ACC112 (cell line): Measurements from ENCODE around the gene KDM2B.
"Not testable (repeated sequence)": the region's sequence is repeated elsewhere in the genome, so short reads cannot be mapped to it uniquely, and the experiment has no call there.

Source experiments
- H2AFZ ChIP-seq: fragments of 200-600 bp; sonication (generic); one replicate; pipeline ENCODE4 v1.6.0; 2017; ENCODE audit warnings: antibody characterized with exemption, low read length; ENCODE audit not compliant: unreplicated experiment
- H3K27ac ChIP-seq: fragments of 200-600 bp; sonication (generic); 2 replicates; pipeline ENCODE4 v1.5.1; 2014; ENCODE audit warnings: low read depth, mild to moderate bottlenecking, antibody characterized with exemption, low read length, moderate library complexity
- H3K27me3 ChIP-seq: fragments of 200-600 bp; sonication (generic); 2 replicates; pipeline ENCODE4 v1.6.1; 2014; ENCODE audit warnings: mild to moderate bottlenecking, antibody characterized with exemption, low read length, moderate library complexity, mixed read lengths; ENCODE audit not compliant: insufficient read depth
- H3K36me3 ChIP-seq: fragments of 200-600 bp; sonication (generic); 2 replicates; pipeline ENCODE4 v1.6.1; 2016; ENCODE audit warnings: mild to moderate bottlenecking, antibody characterized with exemption, low read length, moderate library complexity, mixed read lengths; ENCODE audit not compliant: insufficient read depth
- H3K4me1 ChIP-seq: fragments of 200-600 bp; sonication (generic); one replicate; pipeline ENCODE4 v1.6.1; 2016; ENCODE audit warnings: low read length, mixed read lengths; ENCODE audit not compliant: insufficient read depth, unreplicated experiment, control insufficient read depth
- H3K4me3 ChIP-seq: fragments of 200-600 bp; sonication (generic); 2 replicates; pipeline ENCODE4 v1.5.1; 2014; ENCODE audit warnings: mild to moderate bottlenecking, low read depth, low read length
- H3K79me2 ChIP-seq: fragments of 200-600 bp; sonication (generic); one replicate; pipeline ENCODE4 v1.6.0; 2016; ENCODE audit warnings: low read length; ENCODE audit not compliant: control insufficient read depth, unreplicated experiment, insufficient read depth

Gene KDM2B

GRCh38 chr12:121499929-121500793, 80.7 kb downstream of the KDM2B start:
- Histone ChIP-seq H3K27ac (no peak overlapping the region), H3K4me1 (no peaks in the 10 kb centered on the region), H3K79me2 (no peaks in the 10 kb centered on the region), H3K4me3 (no peak overlapping the region), H3K27me3 (no peaks in the 10 kb centered on the region), H3K36me3 (no peaks in the 10 kb centered on the region), H2AFZ (no peak overlapping the region)

- Histone ChIP-seq H3K27ac (no peak overlapping the region), H3K4me3 (no peak overlapping the region), H2AFZ (no peak overlapping the region), H3K27me3 (no peaks in the 10 kb centered on the region), H3K4me1 (no peaks in the 10 kb centered on the region), H3K36me3 (no peaks in the 10 kb centered on the region), H3K79me2 (no peaks in the 10 kb centered on the region)
Measured at GRCh38 chr12:121495746-121496145, 85.1 kb downstream of the KDM2B start.

- H3K4me3 ChIP-seq, result no peak overlapping the region
- no peak overlapping the region for H3K27ac ChIP-seq
- H3K79me2 ChIP-seq, result no peaks in the 10 kb centered on the region
- no peaks in the 10 kb centered on the region for H3K27me3 ChIP-seq
- no peak overlapping the region for H2AFZ ChIP-seq
- no peaks in the 10 kb centered on the region for H3K4me1 ChIP-seq
- no peaks in the 10 kb centered on the region for H3K36me3 ChIP-seq
Measured at GRCh38 chr12:121494093-121494787, 86.6 kb downstream of the KDM2B start.

- Histone ChIP-seq H2AFZ (no peak overlapping the region), H3K36me3 (no peaks in the 10 kb centered on the region), H3K4me3 (no peak overlapping the region), H3K4me1 (no peaks in the 10 kb centered on the region), H3K27me3 (no peaks in the 10 kb centered on the region), H3K79me2 (no peaks in the 10 kb centered on the region), H3K27ac (no peak overlapping the region)
Measured at GRCh38 chr12:121490401-121491281, 90.2 kb downstream of the KDM2B start.

DNA sequence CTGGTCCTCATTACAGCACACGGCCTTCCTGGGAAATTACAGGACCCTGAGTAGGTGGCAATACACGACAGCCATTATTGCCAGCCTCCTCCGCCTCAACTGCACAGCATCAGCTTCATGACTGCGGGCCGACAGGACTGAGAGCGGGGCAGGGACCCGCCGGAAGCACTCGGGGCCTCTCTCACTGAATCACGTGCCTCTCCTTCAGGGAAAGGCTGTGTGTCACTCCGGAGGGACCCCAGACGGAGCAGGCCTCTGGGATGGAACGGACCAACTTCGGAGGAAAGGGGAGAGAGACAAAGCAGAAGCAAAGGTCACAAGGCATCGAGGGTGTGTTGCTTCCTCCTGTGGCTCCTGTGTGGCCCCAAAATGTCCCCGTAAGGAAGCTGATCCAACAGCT, 90.9 kb downstream of the KDM2B start:
- no peaks in the 10 kb centered on the region for H3K27me3 ChIP-seq
- H3K79me2 ChIP-seq, result no peaks in the 10 kb centered on the region
- no peaks in the 10 kb centered on the region for H3K4me1 ChIP-seq
- no peak overlapping the region for H2AFZ ChIP-seq
- H3K4me3 ChIP-seq, result no peak overlapping the region
- no peaks in the 10 kb centered on the region for H3K36me3 ChIP-seq
- H3K27ac ChIP-seq, result no peak overlapping the region

DNA sequence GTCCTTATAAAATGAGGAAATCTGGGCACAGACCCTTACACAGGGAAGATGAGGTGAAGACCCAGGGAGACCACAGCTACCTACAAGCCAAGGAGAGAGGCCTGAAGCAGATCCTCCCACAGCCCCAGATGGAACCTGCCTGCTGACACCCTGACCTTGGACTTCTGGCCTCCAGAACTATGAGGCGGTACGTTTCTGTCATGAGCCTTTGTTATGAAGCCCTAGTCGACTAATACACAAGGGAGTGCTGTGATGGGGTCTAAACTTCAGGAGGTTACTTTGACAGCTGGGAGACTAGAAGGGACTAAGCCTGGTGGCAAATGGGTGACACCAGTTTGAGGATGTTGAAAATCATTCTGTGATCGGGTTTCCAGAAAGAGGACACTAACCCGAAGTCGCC, 95.9 kb downstream of the KDM2B start:
- Histone ChIP-seq H3K36me3 (no peaks in the 10 kb centered on the region), H2AFZ (no peak overlapping the region), H3K4me3 (no peak overlapping the region), H3K79me2 (no peaks in the 10 kb centered on the region), H3K27ac (no peak overlapping the region), H3K4me1 (no peaks in the 10 kb centered on the region), H3K27me3 (no peaks in the 10 kb centered on the region)

- not testable (repeated sequence) for H3K27ac ChIP-seq, H3K4me1 ChIP-seq, H3K36me3 ChIP-seq, H3K4me3 ChIP-seq, H2AFZ ChIP-seq, H3K27me3 ChIP-seq, H3K79me2 ChIP-seq
Measured at GRCh38 chr12:121484564-121484963, 96.3 kb downstream of the KDM2B start.

- Histone ChIP-seq H3K27me3 (no peaks in the 10 kb centered on the region), H3K4me1 (no peaks in the 10 kb centered on the region), H3K79me2 (no peaks in the 10 kb centered on the region)
Measured at GRCh38 chr12:121483949-121484348, 96.9 kb downstream of the KDM2B start.

DNA sequence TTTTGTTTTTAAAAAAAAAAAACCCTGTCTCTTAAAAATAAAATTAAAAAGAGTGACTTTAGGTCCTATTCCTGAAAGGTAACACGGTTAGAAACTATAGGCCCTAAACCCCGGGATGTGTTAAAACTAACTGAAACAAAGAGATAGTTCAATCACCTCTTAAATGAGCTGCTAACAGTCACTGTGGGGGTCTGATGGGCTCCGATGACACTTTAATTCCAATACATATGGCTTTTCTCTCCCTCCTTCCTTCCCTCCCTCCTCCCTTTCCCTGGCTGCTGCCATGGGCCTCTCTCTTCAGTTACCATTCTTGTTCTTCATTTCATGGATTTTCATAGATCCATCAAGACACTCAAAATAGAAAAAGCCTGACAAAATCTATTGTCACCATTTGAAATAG, 104.3 kb downstream of the KDM2B start:
- H3K27me3 ChIP-seq, result no peaks in the 10 kb centered on the region
- no peak overlapping the region for H3K27ac ChIP-seq
- no peak overlapping the region for H2AFZ ChIP-seq
- H3K79me2 ChIP-seq, result no peaks in the 10 kb centered on the region
- H3K36me3 ChIP-seq, result no peaks in the 10 kb centered on the region
- H3K4me1 ChIP-seq, result no peaks in the 10 kb centered on the region
- H3K4me3 ChIP-seq, result no peak overlapping the region

More at GRCh38 chr12:121483949-121484348, 96.9 kb downstream of the KDM2B start:
- Histone ChIP-seq H3K4me3 (no peak overlapping the region), H2AFZ (no peak overlapping the region), H3K36me3 (no peaks in the 10 kb centered on the region), H3K27ac (no peak overlapping the region)

- no peaks in the 10 kb centered on the region for H3K27me3 ChIP-seq
- H3K79me2 ChIP-seq, result no peaks in the 10 kb centered on the region
- no peak overlapping the region for H2AFZ ChIP-seq
- no peaks in the 10 kb centered on the region for H3K4me1 ChIP-seq
- no peak overlapping the region for H3K27ac ChIP-seq
- no peaks in the 10 kb centered on the region for H3K36me3 ChIP-seq
- no peak overlapping the region for H3K4me3 ChIP-seq
Measured at GRCh38 chr12:121475279-121475678, 105.5 kb downstream of the KDM2B start.
